K562 (cell line): Measurements from ENCODE around the gene EPS8.

Source experiments
- CHD1 ChIP-seq: fragments of 200-600 bp; sonication (generic); IDR thresholded peaks from one replicate; pipeline ENCODE4 v1.6.1; 2012; ENCODE audit warnings: mild to moderate bottlenecking, moderate library complexity, low read length, inconsistent platforms
- ESRRA ChIP-seq: fragments of 450-650 bp; IDR thresholded peaks from 2 replicates; pipeline ENCODE4 v1.6.1; 2014; ENCODE audit warnings: low read depth, mild to moderate bottlenecking, moderate library complexity, borderline replicate concordance
- EZH2 ChIP-seq: IDR thresholded peaks from 2 replicates; pipeline ENCODE4 v1.6.1; 2012; ENCODE audit warnings: low read depth, mild to moderate bottlenecking, inconsistent platforms, low read length, borderline replicate concordance
- GATA2 ChIP-seq: sonication (generic); formaldehyde crosslinking; IDR thresholded peaks from 2 replicates; pipeline ENCODE4 v1.4.0; 2020; ENCODE audit warnings: mild to moderate bottlenecking, missing genetic modification reagents
- MCM5 ChIP-seq: fragments of 450-650 bp; IDR thresholded peaks from 2 replicates; pipeline ENCODE4 v1.6.1; 2016; ENCODE audit warnings: low read depth
- POLR2A ChIP-seq: fragments of 450-650 bp; conservative IDR thresholded peaks from 2 replicates; pipeline ENCODE4 v1.6.1; 2016
- POLR2AphosphoS5 ChIP-seq: IDR thresholded peaks from 2 replicates; pipeline ENCODE4 v1.6.1; 2011; ENCODE audit warnings: mild to moderate bottlenecking, low read depth, low read length, moderate library complexity; ENCODE audit not compliant: control insufficient read depth, insufficient read depth
- ZNF75A ChIP-seq: fragments of 450-650 bp; formaldehyde crosslinking; IDR thresholded peaks from 2 replicates; pipeline ENCODE4 v1.4.0; 2020; ENCODE audit warnings: mild to moderate bottlenecking
- TF ChIP-seq, protein P1 (sequence below), 3 experiments: IDR thresholded peaks in 2 of 3; conservative IDR thresholded peaks in 1 of 3; 2 replicates each; pipeline ENCODE4 v1.5.1; 2011 to 2012; ENCODE audit warnings: low read length in 3 of 3, mild to moderate bottlenecking in 3 of 3, control low read depth in 2 of 3, improper control_type of control experiment in 1 of 3, inconsistent platforms in 1 of 3, low read depth in 1 of 3, mixed read lengths in 1 of 3, moderate library complexity in 1 of 3; ENCODE audit not compliant: insufficient read depth in 2 of 3

- TF ChIP-seq EZH2 (no peak), CHD1 (no peak), ESRRA (no peak), ZNF75A (CRISPR knock-in tag) (no peak), MCM5 (no peak), GATA2 (CRISPR knock-in tag) (no peak), POLR2A (no peak), POLR2AphosphoS5 (no peak)
- TF ChIP-seq, protein P1, sequence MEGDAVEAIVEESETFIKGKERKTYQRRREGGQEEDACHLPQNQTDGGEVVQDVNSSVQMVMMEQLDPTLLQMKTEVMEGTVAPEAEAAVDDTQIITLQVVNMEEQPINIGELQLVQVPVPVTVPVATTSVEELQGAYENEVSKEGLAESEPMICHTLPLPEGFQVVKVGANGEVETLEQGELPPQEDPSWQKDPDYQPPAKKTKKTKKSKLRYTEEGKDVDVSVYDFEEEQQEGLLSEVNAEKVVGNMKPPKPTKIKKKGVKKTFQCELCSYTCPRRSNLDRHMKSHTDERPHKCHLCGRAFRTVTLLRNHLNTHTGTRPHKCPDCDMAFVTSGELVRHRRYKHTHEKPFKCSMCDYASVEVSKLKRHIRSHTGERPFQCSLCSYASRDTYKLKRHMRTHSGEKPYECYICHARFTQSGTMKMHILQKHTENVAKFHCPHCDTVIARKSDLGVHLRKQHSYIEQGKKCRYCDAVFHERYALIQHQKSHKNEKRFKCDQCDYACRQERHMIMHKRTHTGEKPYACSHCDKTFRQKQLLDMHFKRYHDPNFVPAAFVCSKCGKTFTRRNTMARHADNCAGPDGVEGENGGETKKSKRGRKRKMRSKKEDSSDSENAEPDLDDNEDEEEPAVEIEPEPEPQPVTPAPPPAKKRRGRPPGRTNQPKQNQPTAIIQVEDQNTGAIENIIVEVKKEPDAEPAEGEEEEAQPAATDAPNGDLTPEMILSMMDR (IDR thresholded peaks at IDR 0.05 in 2 of 3, conservative IDR thresholded peaks at IDR 0.05 in 1 of 3; ENCODE audit: insufficient read depth in 2 of 3, low read depth in 1 of 3, low read length in 3 of 3): no peak
Measured at GRCh38 chr12:15592934-15593333, 196.3 kb downstream of the EPS8 start.
